KBM-7 (cell line): ENCODE results near the gene PRKAG2.

ENCODE experiments used
- DNase-seq: peaks from one replicate; pipeline ENCODE4 v3.0.0-alpha.2; 2015
- in situ Hi-C: fragments of 300-500 bp; cut with MboI; formaldehyde crosslinking; loops from 2 replicates; pipeline ENCODE4 v1.14.3; 2020; ENCODE audit warnings: low sequenced_read_pairs, low pct_unique_long_range_greater_than_20kb, mixed read lengths

The PRKAG2 gene

GRCh38 chr7:151902311-151902710 is 25.4 kb upstream of the PRKAG2 start:
- in situ Hi-C loops: no loop called here
- DNase-seq: no peak

- in situ Hi-C loops: no loop called here
- DNase-seq: no peak
Observed at GRCh38 chr7:151901828-151902227, 24.9 kb upstream of the PRKAG2 start.

- in situ Hi-C loops: no loop called here
- no peak for DNase-seq
Observed at GRCh38 chr7:151900986-151901621, 24.2 kb upstream of the PRKAG2 start.

- no peak for DNase-seq
- in situ Hi-C loops: no loop called here
Observed at GRCh38 chr7:151900591-151900985, 23.7 kb upstream of the PRKAG2 start.

GRCh38 chr7:151899513-151900360 is 22.8 kb upstream of the PRKAG2 start:
- in situ Hi-C loops: no loop called here
- DNase-seq: no peak

- no peak for DNase-seq
- in situ Hi-C loops: no loop called here
Observed at GRCh38 chr7:151897951-151898686, 21.2 kb upstream of the PRKAG2 start.

GRCh38 chr7:151897161-151897731 is 20.3 kb upstream of the PRKAG2 start:
- DNase-seq: no peak
- in situ Hi-C loops: no loop called here

- in situ Hi-C loops: no loop called here
Observed at GRCh38 chr7:151896486-151896885, 19.6 kb upstream of the PRKAG2 start.

GRCh38 chr7:151896086-151896485 is 19.2 kb upstream of the PRKAG2 start:
- DNase-seq: no peak
- in situ Hi-C loops: no loop called here

More at GRCh38 chr7:151896486-151896885, 19.6 kb upstream of the PRKAG2 start:
- no peak for DNase-seq

- no peak for DNase-seq
- in situ Hi-C loops: no loop called here
Observed at GRCh38 chr7:151895631-151896031, 18.7 kb upstream of the PRKAG2 start.

GRCh38 chr7:151895008-151895630 is 18.2 kb upstream of the PRKAG2 start:
- DNase-seq: no peak
- in situ Hi-C loops: no loop called here

- in situ Hi-C loops: no loop called here
- DNase-seq: no peak
Observed at GRCh38 chr7:151894111-151895007, 17.4 kb upstream of the PRKAG2 start.

- in situ Hi-C loops: no loop called here
- DNase-seq: no peak
Observed at GRCh38 chr7:151893405-151893923, 16.5 kb upstream of the PRKAG2 start.

GRCh38 chr7:151891753-151892152 is 14.8 kb upstream of the PRKAG2 start:
- in situ Hi-C loops: no loop called here
- no peak for DNase-seq

- in situ Hi-C loops: no loop called here
Observed at GRCh38 chr7:151891182-151891581, 14.3 kb upstream of the PRKAG2 start.

GRCh38 chr7:151890355-151891004 is 13.6 kb upstream of the PRKAG2 start:
- peak; percentile 74 for DNase-seq
- in situ Hi-C loops: no loop called here

More at GRCh38 chr7:151891182-151891581, 14.3 kb upstream of the PRKAG2 start:
- DNase-seq: no peak
